Endothelial cell (in vitro differentiated cells): ENCODE data around the gene RSF1. TPM values are rescaled to one million over a fixed set of nuclear protein-coding genes. Genes with fewer than 3 reads are reported as not detected.
A peak's percentile ranks its signal among the peaks of the same experiment; 100 is the strongest.

Source experiments
- DNase-seq: peaks from one replicate; pipeline ENCODE4 v3.0.0; 2021; ENCODE audit warnings: low spot score
- H3K27ac Mint-ChIP-seq: one replicate; pipeline ENCODE4 v1.8.0; 2021; ENCODE audit warnings: mixed read lengths, inconsistent platforms; ENCODE audit not compliant: unreplicated experiment
- H3K27me3 Mint-ChIP-seq: one replicate; pipeline ENCODE4 v1.8.0; 2021; ENCODE audit warnings: mild to moderate bottlenecking, moderate library complexity, mixed read lengths, inconsistent platforms; ENCODE audit not compliant: unreplicated experiment
- H3K36me3 Mint-ChIP-seq: one replicate; pipeline ENCODE4 v1.8.0; 2021; ENCODE audit warnings: mild to moderate bottlenecking, low read depth, mixed read lengths, inconsistent platforms; ENCODE audit not compliant: unreplicated experiment
- H3K4me1 Mint-ChIP-seq: one replicate; pipeline ENCODE4 v1.8.0; 2021; ENCODE audit warnings: mild to moderate bottlenecking, mixed read lengths, inconsistent platforms; ENCODE audit not compliant: unreplicated experiment
- H3K4me3 Mint-ChIP-seq: one replicate; pipeline ENCODE4 v1.8.0; 2021; ENCODE audit warnings: mild to moderate bottlenecking, mixed read lengths, inconsistent platforms; ENCODE audit not compliant: unreplicated experiment
- H3K9me3 Mint-ChIP-seq: one replicate; pipeline ENCODE4 v1.8.0; 2021; ENCODE audit warnings: mixed read lengths, inconsistent platforms; ENCODE audit not compliant: unreplicated experiment
- total RNA-seq: library from RNA; stranded (reverse); fragmentation: NEBNext Ultra II Directional; extraction: Animal tissue kit (Norgen Biotek cat#: 25700); gene quantifications from one replicate; pipeline ENCODE4 v1.2.1, GENCODE V29; 2021; ENCODE audit not compliant: unreplicated experiment
- TF ChIP-seq, protein P1 (sequence below): fragments of 200-600 bp; sonication (generic); IDR thresholded peaks from one replicate; pipeline ENCODE4 v1.5.0; 2021; ENCODE audit warnings: antibody characterized with exemption; ENCODE audit not compliant: unreplicated experiment

The RSF1 gene
- total RNA-seq, 1 donor from 2014 or later = 73.7 TPM

DNA sequence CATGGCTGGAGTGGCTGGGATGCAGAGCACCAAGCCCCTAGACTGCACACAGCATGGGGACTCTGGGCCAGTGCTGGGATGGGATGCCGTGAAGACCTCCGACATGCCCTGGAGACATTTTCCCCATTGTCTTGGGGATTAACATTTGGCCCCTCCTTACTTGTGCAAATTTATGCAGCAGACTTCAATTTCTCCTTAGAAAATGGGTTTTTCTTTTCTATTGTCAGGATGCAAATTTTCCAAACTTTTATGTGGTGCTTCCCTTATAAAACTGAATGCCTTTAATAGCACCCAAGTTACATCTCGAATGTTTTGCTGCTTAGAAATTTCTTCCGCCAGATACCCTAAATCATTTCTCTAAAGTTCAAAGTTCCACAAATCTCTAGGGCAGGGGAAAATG lies 29.2 kb downstream of the RSF1 start:
- no peak for DNase-seq
- TF ChIP-seq, protein P1, sequence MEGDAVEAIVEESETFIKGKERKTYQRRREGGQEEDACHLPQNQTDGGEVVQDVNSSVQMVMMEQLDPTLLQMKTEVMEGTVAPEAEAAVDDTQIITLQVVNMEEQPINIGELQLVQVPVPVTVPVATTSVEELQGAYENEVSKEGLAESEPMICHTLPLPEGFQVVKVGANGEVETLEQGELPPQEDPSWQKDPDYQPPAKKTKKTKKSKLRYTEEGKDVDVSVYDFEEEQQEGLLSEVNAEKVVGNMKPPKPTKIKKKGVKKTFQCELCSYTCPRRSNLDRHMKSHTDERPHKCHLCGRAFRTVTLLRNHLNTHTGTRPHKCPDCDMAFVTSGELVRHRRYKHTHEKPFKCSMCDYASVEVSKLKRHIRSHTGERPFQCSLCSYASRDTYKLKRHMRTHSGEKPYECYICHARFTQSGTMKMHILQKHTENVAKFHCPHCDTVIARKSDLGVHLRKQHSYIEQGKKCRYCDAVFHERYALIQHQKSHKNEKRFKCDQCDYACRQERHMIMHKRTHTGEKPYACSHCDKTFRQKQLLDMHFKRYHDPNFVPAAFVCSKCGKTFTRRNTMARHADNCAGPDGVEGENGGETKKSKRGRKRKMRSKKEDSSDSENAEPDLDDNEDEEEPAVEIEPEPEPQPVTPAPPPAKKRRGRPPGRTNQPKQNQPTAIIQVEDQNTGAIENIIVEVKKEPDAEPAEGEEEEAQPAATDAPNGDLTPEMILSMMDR = no peak
- Mint-ChIP-seq H3K27ac (no peak overlapping the region), H3K4me1 (peaks cover 19% of the 10 kb centered on the region), H3K36me3 (peaks cover 34% of the 10 kb centered on the region), H3K4me3 (no peak overlapping the region), H3K27me3 (peaks cover 2% of the 10 kb centered on the region), H3K9me3 (no peaks in the 10 kb centered on the region)

DNA sequence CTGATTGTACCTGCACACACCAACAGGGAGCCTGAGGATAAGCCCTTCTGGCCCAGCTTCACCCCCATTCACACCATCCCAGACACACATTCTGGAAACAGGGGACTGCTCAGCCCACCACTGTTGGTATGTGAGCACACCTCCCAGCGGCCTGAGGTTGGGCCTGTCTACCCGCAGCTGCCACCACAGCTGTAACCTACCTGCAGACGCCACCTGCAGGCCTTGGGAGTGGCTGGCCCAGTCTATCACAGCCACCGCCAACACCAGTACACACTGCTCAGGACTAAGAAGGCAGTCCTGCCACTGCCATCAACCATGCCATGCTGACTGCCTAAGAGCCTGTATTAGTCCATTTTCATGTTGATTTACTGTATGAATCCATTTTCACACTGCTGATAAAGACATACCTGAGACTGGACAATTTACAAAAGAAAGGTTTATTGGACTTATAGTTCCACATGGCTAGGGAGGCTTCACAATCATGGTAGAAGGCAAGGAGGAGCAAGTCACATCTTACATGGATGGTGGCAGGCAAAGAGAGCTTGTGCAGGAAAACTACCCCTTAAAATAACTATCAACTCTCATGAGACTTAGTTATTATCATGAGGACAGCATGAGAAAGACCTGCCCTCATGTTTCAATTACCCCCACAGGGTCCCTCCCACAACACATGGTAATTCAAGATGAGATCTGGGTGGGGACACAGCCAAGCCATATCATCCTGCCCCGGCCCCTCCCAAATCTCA lies 30.6 kb downstream of the RSF1 start:
- DNase-seq = no peak
- peaks cover 19% of the 10 kb centered on the region for H3K4me1 Mint-ChIP-seq
- peaks cover 34% of the 10 kb centered on the region for H3K36me3 Mint-ChIP-seq
- peaks cover 2% of the 10 kb centered on the region for H3K27me3 Mint-ChIP-seq
- H3K9me3 Mint-ChIP-seq = no peaks in the 10 kb centered on the region
- no peak overlapping the region for H3K27ac Mint-ChIP-seq
- peak overlapping the region; percentile 29 for H3K4me3 Mint-ChIP-seq
- TF ChIP-seq, protein P1 = no peak

DNA sequence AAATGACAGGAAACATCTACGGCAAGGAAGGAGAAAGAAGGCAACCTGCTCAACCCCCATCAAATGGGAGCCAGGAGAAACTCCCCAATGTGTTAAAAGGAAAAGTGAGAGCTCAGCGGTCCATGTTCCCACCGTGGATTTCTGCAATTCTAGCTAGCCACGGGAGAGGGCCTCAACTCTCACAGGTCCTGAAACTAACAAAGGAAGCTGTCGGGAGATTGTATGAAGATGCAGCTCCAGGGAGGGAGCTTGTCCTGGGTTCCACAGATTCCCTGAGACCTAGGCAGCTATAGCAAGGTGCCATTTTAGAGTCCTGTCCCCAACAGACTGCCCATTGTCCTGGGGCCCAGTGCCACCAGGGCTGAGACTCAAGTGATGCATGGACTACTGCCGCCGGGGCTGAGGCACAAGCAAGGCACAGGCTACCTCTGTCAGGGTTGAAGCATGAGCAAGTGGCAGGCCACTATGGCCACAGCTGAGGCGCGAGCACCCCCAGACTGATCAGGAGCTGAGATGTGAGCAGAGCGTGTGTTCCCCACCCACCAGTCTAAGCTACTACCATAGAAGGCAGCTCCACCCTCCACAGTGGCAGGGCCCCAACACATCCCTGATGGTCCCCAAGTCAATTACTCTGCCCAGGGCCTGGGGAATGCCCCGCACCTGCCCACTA lies 31.3 kb downstream of the RSF1 start:
- Mint-ChIP-seq H3K27ac (no peak overlapping the region), H3K36me3 (peaks cover 34% of the 10 kb centered on the region), H3K4me1 (peaks cover 19% of the 10 kb centered on the region), H3K27me3 (peaks cover 2% of the 10 kb centered on the region), H3K4me3 (no peak overlapping the region), H3K9me3 (no peaks in the 10 kb centered on the region)
- DNase-seq = no peak
- TF ChIP-seq, protein P1 = no peak

DNA sequence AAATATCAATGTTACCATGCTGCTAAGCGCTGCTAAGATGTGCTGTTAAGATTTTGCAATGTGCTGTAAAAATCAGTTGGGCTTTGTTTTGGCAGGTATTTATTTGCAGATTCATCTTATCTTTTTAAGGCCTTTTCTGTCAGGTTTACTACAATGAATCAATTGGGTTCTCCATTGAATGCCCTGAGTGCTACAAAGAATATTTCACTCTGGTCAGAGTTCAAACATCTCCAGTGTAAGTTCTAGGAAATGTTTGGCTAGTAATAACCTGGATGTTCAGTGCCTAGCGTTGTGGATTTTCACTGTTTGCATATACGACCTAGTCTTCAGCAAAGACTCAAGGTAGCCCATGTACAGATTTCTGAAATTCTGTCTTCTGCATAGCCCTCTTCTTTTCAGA lies 36.0 kb downstream of the RSF1 start:
- H3K4me3 Mint-ChIP-seq = no peak overlapping the region
- no peaks in the 10 kb centered on the region for H3K9me3 Mint-ChIP-seq
- H3K4me1 Mint-ChIP-seq = peaks cover 12% of the 10 kb centered on the region
- H3K27ac Mint-ChIP-seq = no peak overlapping the region
- H3K36me3 Mint-ChIP-seq = no peaks in the 10 kb centered on the region
- no peaks in the 10 kb centered on the region for H3K27me3 Mint-ChIP-seq
- no peak for DNase-seq
- TF ChIP-seq, protein P1 = no peak

DNA sequence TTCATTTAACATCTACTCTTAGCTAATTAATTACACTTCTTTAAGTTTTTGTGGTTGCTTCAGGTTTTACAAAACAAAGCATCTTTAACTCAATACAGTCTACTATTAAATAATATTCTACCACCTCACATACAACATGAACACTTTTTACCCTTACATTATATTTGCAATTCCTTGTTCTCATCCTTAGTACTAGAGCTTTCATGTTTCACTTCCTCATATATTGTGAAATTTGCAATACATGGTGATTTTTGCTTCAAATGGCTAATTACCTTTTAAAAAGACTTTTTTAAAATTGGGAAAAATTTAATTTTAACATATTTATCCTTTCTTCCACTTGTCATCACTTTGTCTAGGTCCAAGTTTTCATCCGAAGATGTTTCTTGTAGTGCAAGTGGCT lies 37.5 kb downstream of the RSF1 start:
- Mint-ChIP-seq H3K27me3 (no peaks in the 10 kb centered on the region), H3K27ac (no peak overlapping the region), H3K9me3 (no peaks in the 10 kb centered on the region), H3K4me1 (no peaks in the 10 kb centered on the region), H3K36me3 (no peaks in the 10 kb centered on the region), H3K4me3 (no peak overlapping the region)
- TF ChIP-seq, protein P1 = no peak
- no peak for DNase-seq
